ENCODE measurements around the gene SLC16A8. TPM values are rescaled to one million over a fixed set of nuclear protein-coding genes. Genes with fewer than 3 reads are reported as not detected.

The SLC16A8 gene
- total and polyA plus RNA-seq, 2 of the 13 experiments (the other 11 are each of a cell fraction or from before 2014, with no cell fraction given), result not detected

DNA sequence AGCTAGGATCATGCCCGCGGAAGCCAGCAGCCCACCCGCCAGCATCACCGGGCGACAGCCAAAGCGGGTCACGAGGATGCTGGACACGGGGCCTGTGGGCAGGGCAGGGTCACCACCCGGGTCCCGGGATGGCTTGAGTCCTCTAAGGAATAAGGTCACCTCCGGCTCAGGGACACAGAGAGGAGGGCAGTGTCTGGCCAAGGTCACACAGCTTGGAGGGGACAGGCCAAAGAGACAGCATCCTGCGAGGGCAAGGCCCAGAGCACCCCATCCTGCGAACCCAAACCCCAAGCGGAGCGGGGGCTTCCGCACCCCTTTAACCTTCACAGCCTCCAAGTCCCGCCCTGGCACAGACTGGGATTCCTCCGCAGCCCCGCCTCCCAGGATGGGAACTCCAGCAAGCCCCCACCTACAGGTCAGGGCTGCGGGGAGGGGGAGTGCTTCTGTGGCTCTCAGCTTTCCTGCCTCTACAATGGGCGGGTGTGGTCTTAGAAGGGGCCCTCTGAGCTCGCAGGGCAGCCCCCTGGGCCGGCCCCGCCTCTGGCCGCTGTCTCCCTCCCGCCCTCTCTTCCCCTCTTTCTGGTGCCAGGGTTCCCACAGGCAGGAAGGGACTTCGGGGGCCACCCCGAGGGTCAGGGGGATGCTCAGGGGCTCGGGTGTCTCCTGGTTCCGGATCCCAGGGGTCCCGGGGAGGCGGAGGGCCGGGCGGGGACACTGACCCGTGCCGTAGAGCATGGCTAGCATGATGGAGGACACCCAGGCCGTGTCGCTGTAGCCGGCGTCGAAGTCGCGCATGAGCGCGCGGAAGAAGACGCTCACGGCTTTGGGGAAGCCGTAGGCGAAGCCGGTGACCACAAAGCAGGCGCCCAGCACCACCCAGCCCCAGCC, 1.8 kb downstream of the SLC16A8 start:
- 85% methylated on average over 30 of the region's 52 CpGs for whole genome bisulfite sequencing (ENCODE audit: low lambda C conversion rate)
- CTCF ChIA-PET (ENCODE audit: low intra/inter-chr PET ratio, low total read pairs), result no interaction called here
- DNase-seq (ENCODE audit: low spot score), result no peak

DNA sequence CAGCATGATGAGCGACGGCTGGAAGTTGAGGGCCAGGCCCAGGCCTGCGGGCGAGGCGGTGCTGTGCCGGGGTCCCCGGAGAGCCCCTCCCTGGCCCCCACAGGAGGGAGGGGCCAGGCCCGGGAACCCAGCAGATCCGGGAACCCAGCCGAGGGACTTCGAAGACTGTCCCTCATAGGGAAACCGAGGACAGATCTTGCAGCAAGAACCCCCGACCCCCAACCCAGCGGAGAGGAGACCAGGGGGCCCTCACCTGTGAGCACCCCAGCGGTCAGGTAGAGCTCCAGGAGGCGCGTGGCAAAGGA, 2.4 kb downstream of the SLC16A8 start:
- WGBS (ENCODE audit: low lambda C conversion rate), result no CpG with 5 or more reads among the region's 17 CpGs
- Histone ChIP-seq H3K79me2 (ENCODE audit: insufficient read depth, low read length) (no peaks in the 10 kb centered on the region), H3K27me3 (ENCODE audit: control insufficient read depth in 1 of 2, insufficient read depth in 2 of 2, low read length in 2 of 2) (no peaks in the 10 kb centered on the region), H3K4me2 (ENCODE audit: low read depth, low read length) (no peak overlapping the region), H3K27ac (ENCODE audit: extremely low read length, insufficient read depth, low read length) (no peak overlapping the region), H4K20me1 (ENCODE audit: insufficient read depth, low read length) (no peaks in the 10 kb centered on the region), H3K9me3 (ENCODE audit: low read length) (no peaks in the 10 kb centered on the region), H3K4me3 (replicated peaks in 1 of 3; ENCODE audit: insufficient read depth in 1 of 3, low read depth in 2 of 3, low read length in 3 of 3) (no peak overlapping the region), H3K9ac (ENCODE audit: insufficient read depth, low read depth, low read length) (no peak overlapping the region), H2AFZ (ENCODE audit: low read length) (no peak overlapping the region), H3K36me3 (replicated peaks in 1 of 2; ENCODE audit: control insufficient read depth in 1 of 2, insufficient read depth in 2 of 2, low read length in 2 of 2) (peaks cover 5 to 11% of the 10 kb centered on the region in 2 experiments; a peak in 3 of 5 replicates), H3K4me1 (ENCODE audit: insufficient read depth, low read length) (no peaks in the 10 kb centered on the region)
- TF ChIP-seq ZBTB21 (CRISPR knock-in tag; IDR thresholded peaks at IDR 0.05) (no peak), ZNF670 (CRISPR knock-in tag; IDR thresholded peaks at IDR 0.05; ENCODE audit: borderline replicate concordance) (no peak), ZNF34 (CRISPR knock-in tag; IDR thresholded peaks at IDR 0.05; ENCODE audit: borderline replicate concordance) (no peak), ZNF577 (CRISPR knock-in tag; IDR thresholded peaks at IDR 0.05; ENCODE audit: borderline replicate concordance, low read depth) (no peak), JUNB (CRISPR knock-in tag; IDR thresholded peaks at IDR 0.05; ENCODE audit: borderline replicate concordance) (no peak), ZNF3 (CRISPR knock-in tag; IDR thresholded peaks at IDR 0.05) (no peak), TSC22D2 (CRISPR knock-in tag; IDR thresholded peaks at IDR 0.05; ENCODE audit: borderline replicate concordance) (no peak), ZNF143 (CRISPR knock-in tag; IDR thresholded peaks at IDR 0.05) (no peak), ZKSCAN8 (CRISPR knock-in tag; IDR thresholded peaks at IDR 0.05; ENCODE audit: borderline replicate concordance) (no peak), MAF1 (CRISPR knock-in tag; IDR thresholded peaks at IDR 0.05; ENCODE audit: borderline replicate concordance) (no peak), ZFAT (CRISPR knock-in tag; conservative IDR thresholded peaks at IDR 0.05) (no peak), PITX1 (CRISPR knock-in tag; IDR thresholded peaks at IDR 0.05) (no peak), ZMYM4 (CRISPR knock-in tag; IDR thresholded peaks at IDR 0.05) (no peak)
- TF ChIP-seq, protein P1, sequence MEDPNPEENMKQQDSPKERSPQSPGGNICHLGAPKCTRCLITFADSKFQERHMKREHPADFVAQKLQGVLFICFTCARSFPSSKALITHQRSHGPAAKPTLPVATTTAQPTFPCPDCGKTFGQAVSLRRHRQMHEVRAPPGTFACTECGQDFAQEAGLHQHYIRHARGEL (CRISPR knock-in tag; IDR thresholded peaks at IDR 0.05), result no peak
- TF ChIP-seq, protein P2, sequence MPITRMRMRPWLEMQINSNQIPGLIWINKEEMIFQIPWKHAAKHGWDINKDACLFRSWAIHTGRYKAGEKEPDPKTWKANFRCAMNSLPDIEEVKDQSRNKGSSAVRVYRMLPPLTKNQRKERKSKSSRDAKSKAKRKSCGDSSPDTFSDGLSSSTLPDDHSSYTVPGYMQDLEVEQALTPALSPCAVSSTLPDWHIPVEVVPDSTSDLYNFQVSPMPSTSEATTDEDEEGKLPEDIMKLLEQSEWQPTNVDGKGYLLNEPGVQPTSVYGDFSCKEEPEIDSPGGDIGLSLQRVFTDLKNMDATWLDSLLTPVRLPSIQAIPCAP (CRISPR knock-in tag; IDR thresholded peaks at IDR 0.05; ENCODE audit: low read depth), result no peak
- TF ChIP-seq, protein P3, sequence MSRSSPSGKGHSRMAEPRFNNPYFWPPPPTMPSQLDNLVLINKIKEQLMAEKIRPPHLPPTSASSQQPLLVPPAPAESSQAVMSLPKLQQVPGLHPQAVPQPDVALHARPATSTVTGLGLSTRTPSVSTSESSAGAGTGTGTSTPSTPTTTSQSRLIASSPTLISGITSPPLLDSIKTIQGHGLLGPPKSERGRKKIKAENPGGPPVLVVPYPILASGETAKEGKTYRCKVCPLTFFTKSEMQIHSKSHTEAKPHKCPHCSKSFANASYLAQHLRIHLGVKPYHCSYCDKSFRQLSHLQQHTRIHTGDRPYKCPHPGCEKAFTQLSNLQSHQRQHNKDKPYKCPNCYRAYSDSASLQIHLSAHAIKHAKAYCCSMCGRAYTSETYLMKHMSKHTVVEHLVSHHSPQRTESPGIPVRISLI (CRISPR knock-in tag; IDR thresholded peaks at IDR 0.05; ENCODE audit: borderline replicate concordance), result no peak
- intact Hi-C loops (cut with micrococcal nuclease; ENCODE audit: unreplicated experiment) (no loop called here), in situ Hi-C loops (cut with HindIII; ENCODE audit: extremely low pct_ligation_motif_present, low pct_unique_long_range_greater_than_20kb) (no loop called here)
- BruUV-seq (replicated peaks), result no TSS peak
- POLR2A ChIA-PET, result no interaction called here
- ATAC-seq (no peak), DNase-seq (ENCODE audit: low spot score) (no peak), FAIRE-seq (no peak)
- CTCF ChIA-PET (ENCODE audit: low intra/inter-chr PET ratio, low total read pairs), result no interaction called here

More for the DNA sequence above, 1.8 kb downstream of the SLC16A8 start:
- BruUV-seq (replicated peaks), result no TSS peak
- intact Hi-C loops (cut with micrococcal nuclease; ENCODE audit: unreplicated experiment), result no loop called here
- Histone ChIP-seq H3K4me2 (ENCODE audit: low read depth, low read length) (no peak overlapping the region), H3K4me1 (ENCODE audit: insufficient read depth, low read length) (no peaks in the 10 kb centered on the region), H2AFZ (ENCODE audit: low read length) (no peak overlapping the region), H3K9ac (ENCODE audit: insufficient read depth, low read depth, low read length) (no peak overlapping the region), H3K9me3 (ENCODE audit: low read length) (no peaks in the 10 kb centered on the region), H3K4me3 (replicated peaks in 1 of 3; ENCODE audit: insufficient read depth in 1 of 3, low read depth in 2 of 3, low read length in 3 of 3) (no peak overlapping the region), H4K20me1 (ENCODE audit: insufficient read depth, low read length) (no peaks in the 10 kb centered on the region), H3K36me3 (replicated peaks in 1 of 2; ENCODE audit: control insufficient read depth in 1 of 2, insufficient read depth in 2 of 2, low read length in 2 of 2) (peaks cover 5 to 11% of the 10 kb centered on the region in 2 experiments; a peak in 3 of 5 replicates), H3K27ac (ENCODE audit: extremely low read length, insufficient read depth, low read length) (no peak overlapping the region), H3K27me3 (ENCODE audit: control insufficient read depth in 1 of 2, insufficient read depth in 2 of 2, low read length in 2 of 2) (no peaks in the 10 kb centered on the region), H3K79me2 (ENCODE audit: insufficient read depth, low read length) (no peaks in the 10 kb centered on the region)
- FAIRE-seq (no peak), ATAC-seq (no peak)
- POLR2A ChIA-PET, result no interaction called here
- TF ChIP-seq ZNF629 (CRISPR knock-in tag; conservative IDR thresholded peaks at IDR 0.05) (0 out of 2 replicates have a peak, but pooled peaks have one; percentile 11), JDP2 (CRISPR knock-in tag; IDR thresholded peaks at IDR 0.05; ENCODE audit: borderline replicate concordance) (no peak)
- in situ Hi-C loops (cut with HindIII; ENCODE audit: extremely low pct_ligation_motif_present, low pct_unique_long_range_greater_than_20kb), result no loop called here
